DOHH2 (cell line): ENCODE results near the gene VANGL2.

Experiments used
- EZH2phosphoT487 ChIP-seq: fragments of 200-600 bp; sonication (generic); IDR thresholded peaks from 2 replicates; pipeline ENCODE4 v1.6.1; 2017; ENCODE audit warnings: borderline replicate concordance, mild to moderate bottlenecking, antibody characterized with exemption, low read length, moderate library complexity, mixed read lengths
- TF ChIP-seq, protein P1 (sequence below): fragments of 200-600 bp; sonication (generic); IDR thresholded peaks from one replicate; pipeline ENCODE4 v1.5.1; 2014; ENCODE audit warnings: antibody characterized with exemption, mild to moderate bottlenecking, low read depth, low read length; ENCODE audit not compliant: poor library complexity, severe bottlenecking

DNA sequence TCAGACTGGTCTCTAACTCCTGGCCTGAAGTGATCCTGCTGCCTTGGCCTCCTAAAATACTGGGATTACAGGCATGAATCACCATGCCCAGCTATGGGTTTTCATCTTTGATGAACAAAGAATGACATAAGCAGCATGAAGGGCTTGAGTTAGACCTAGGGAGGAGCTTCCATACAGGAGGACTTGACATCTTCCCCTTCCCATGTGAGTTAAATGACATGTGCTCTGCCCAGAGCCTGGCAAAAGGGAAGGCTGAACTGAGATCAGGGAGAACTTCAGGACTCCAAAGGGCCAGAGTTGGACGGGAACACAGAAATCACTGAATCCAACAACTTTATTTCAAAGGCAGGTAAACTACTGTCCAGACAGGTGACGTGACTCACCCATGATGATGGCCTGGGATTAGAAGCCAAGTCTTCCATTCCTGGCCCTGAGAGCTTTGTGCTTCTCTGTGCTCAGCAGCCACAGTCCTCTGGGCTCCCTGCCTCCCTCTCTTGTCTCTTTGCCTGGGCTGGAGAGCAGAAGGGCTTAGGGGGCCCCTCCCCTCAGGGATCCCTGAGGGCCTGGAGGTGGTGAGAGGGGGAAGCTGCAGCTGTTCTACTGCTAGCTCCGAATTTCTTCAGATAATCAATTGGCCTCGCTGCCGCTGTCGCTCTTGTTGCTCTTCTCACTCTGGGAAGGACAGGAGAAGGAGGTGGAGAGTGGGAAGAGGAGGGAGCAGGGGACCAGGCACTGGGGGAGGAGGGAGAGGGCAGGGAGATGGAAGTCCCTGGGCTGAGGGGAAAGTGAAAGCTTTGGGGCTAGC, 25.9 kb upstream of the VANGL2 start:
- TF ChIP-seq, protein P1, sequence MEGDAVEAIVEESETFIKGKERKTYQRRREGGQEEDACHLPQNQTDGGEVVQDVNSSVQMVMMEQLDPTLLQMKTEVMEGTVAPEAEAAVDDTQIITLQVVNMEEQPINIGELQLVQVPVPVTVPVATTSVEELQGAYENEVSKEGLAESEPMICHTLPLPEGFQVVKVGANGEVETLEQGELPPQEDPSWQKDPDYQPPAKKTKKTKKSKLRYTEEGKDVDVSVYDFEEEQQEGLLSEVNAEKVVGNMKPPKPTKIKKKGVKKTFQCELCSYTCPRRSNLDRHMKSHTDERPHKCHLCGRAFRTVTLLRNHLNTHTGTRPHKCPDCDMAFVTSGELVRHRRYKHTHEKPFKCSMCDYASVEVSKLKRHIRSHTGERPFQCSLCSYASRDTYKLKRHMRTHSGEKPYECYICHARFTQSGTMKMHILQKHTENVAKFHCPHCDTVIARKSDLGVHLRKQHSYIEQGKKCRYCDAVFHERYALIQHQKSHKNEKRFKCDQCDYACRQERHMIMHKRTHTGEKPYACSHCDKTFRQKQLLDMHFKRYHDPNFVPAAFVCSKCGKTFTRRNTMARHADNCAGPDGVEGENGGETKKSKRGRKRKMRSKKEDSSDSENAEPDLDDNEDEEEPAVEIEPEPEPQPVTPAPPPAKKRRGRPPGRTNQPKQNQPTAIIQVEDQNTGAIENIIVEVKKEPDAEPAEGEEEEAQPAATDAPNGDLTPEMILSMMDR: no peak
- no peak for TF ChIP-seq EZH2phosphoT487
